Measurements from ENCODE around the gene CABLES1.

CABLES1 gene

DNA sequence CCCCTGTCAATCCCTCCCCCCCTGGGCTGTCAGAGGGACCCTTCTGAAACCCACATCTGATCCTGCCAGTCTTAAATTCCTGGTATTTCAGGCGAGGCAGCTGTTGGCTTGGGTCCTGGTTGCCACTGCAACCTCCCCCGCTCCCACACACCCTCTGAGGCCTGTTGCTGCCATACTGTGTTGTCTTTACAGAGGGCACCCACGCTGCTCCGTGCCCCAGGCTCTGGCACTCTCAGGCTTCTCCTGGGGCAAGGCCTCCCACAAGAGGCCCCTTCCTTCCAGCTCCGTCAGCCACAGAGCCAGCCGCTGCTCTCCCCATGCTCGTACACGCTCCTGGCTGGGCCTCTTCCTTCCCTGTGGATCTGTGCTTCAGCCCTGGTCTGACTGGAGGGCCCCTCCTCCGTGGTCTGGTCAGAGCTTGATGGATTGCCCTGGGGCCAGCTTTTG is 8.6 kb downstream of the CABLES1 start:
- DNase-seq (ENCODE audit: insufficient read length, low spot score) (no peak), FAIRE-seq (no peak)
- TF ChIP-seq, protein P1, sequence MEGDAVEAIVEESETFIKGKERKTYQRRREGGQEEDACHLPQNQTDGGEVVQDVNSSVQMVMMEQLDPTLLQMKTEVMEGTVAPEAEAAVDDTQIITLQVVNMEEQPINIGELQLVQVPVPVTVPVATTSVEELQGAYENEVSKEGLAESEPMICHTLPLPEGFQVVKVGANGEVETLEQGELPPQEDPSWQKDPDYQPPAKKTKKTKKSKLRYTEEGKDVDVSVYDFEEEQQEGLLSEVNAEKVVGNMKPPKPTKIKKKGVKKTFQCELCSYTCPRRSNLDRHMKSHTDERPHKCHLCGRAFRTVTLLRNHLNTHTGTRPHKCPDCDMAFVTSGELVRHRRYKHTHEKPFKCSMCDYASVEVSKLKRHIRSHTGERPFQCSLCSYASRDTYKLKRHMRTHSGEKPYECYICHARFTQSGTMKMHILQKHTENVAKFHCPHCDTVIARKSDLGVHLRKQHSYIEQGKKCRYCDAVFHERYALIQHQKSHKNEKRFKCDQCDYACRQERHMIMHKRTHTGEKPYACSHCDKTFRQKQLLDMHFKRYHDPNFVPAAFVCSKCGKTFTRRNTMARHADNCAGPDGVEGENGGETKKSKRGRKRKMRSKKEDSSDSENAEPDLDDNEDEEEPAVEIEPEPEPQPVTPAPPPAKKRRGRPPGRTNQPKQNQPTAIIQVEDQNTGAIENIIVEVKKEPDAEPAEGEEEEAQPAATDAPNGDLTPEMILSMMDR (IDR thresholded peaks at IDR 0.05; ENCODE audit: insufficient read depth, missing control alignments), result no peak

DNA sequence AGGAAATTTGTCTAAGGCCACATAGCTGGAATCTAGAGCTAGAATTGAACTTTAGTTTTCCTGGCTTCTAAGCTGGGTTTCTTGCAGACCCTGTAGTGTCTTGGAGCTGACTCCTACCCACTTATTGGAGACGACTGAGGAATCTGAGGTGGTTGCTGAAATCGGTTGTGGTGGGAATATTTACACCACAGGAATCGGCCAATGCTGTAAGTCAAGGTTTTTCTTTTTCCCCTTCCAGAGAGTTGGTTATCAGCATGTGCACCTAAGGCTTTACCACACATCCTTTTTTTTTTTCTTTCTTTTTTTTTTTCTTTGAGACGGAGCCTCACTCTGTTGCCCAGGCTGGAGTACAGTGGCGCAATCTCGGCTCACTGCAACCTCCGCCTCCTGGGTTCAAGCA is 9.4 kb downstream of the CABLES1 start:
- DNase-seq (ENCODE audit: insufficient read length, low spot score) (no peak), FAIRE-seq (no peak)
- TF ChIP-seq, protein P1 (IDR thresholded peaks at IDR 0.05; ENCODE audit: insufficient read depth, missing control alignments), result no peak

DNA sequence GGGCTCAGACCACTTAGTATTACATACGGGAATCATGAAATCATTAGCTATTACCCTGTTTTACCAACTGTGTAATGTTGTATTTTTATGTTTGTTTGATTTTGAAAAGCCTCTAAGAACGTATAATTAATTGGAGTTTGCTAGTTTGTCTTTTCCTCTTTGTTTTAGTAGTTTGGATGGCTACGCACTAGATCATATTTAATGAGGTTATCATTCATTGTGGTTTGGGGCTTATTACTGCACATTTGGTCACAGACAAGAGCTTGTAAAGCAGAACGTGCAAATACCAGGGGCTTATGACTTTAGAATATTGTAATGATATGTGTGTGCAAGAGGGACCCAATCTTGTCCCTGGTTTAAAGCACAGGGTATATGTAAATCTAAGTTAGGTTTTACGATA is 10.3 kb downstream of the CABLES1 start:
- no peak for FAIRE-seq
- no peak for DNase-seq (ENCODE audit: insufficient read length, low spot score)
- TF ChIP-seq, protein P1 (IDR thresholded peaks at IDR 0.05; ENCODE audit: insufficient read depth, missing control alignments), result no peak

DNA sequence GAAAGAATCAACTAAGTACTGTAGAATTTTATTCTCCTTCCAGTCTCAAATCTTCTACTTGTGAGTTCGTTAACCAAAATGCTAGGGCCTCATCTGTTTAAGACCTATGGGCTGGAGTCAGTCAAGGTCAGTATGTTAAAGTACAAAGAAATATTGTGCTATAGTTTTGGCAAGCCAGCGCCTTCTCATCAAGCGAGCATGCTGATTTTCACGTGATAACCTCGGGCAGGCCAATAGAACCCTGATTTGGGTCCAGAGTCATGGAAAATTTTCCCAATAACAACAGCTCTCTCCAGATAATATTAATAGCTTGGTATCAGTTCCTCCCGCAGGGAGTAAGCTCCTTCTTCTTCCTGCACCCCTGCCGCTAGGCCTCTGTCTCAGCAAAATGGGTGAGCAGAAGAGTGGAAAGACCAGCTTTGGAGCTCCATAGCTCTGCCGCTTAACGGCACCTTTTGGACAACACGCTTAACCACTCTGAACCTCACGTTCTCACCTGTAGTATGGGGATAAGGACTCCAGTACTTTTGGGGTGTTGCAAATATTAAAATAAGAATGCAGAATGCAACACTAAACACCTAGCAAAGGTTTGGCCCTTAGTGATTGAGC is 11.7 kb downstream of the CABLES1 start:
- FAIRE-seq, result no peak
- TF ChIP-seq, protein P1 (IDR thresholded peaks at IDR 0.05; ENCODE audit: insufficient read depth, missing control alignments), result no peak
- no peak for DNase-seq (ENCODE audit: insufficient read length, low spot score)

DNA sequence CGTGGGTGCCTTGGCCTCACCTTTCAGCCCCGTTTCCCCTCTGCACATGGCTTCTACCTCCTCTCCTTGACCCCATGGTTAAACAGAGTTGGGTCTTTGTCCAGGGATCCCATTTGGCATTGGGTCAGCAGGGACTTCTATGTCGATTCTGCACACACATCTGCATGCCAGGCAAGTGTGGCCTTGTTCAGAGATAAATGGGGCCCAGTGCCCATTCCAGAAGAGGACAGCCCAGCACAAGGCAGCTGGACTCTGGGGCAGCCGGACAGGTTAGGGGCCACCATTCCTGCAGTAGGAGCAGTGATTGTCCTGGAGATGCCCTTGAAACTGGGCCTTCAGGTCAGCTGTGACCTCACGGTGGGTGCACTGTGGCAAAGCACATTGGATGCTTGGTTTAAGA is 13.1 kb downstream of the CABLES1 start:
- FAIRE-seq, result no peak
- DNase-seq (ENCODE audit: insufficient read length, low spot score), result no peak
- TF ChIP-seq, protein P1 (IDR thresholded peaks at IDR 0.05; ENCODE audit: insufficient read depth, missing control alignments), result no peak

DNA sequence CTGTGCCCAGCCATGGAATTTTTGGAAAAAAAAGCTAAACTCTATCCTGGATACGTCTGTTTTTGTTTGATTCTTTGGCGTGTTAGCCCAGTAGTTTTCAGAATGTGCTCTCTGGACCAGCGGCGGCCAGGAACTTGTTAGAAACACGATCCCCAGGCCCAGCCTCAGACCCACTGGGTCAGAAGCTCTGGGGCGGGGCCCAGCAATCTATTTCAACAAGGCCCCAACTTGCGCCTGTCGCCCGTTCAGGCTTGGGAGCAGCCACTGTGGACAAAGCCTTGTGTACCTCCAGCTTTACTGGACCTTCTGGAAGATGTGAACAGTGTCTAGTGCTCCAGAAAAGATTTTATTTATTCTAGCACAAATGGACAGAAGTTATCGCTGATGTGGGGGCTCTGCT is 14.3 kb downstream of the CABLES1 start:
- FAIRE-seq (no peak), DNase-seq (ENCODE audit: insufficient read length, low spot score) (no peak)
- TF ChIP-seq, protein P1 (IDR thresholded peaks at IDR 0.05; ENCODE audit: insufficient read depth, missing control alignments), result no peak

DNA sequence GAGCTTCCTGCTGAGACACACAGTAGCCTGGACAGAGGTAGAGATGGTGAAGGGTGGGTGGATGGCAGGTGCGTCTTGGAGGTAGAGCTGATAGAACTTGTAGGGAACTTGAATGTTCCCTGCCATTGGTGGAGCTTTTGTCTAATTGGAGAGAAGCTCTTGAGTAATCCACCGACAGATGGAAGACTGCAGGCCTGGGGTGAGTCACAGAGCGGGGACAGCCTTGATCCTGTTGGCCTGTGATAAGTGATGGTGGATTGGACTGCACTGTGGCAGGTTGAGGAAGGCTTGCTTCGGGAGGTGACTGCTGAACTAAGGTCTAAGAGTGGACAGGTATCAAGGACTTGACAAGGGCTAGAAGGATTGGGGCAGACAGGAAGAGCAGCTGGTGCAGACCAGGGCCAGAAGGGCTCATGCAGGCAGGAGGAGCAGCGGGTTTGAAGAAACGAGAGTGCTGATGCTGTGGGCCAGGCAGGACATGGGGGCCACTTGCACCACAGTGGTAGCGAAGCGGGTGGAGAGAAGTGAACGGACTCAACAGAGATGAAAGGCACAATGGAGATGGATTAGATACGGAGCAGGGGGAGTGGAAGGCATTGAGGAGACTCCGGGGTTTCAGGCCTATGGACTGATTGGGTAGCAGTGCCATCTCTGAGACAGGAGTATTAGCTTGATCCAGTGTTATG is 16.3 kb downstream of the CABLES1 start:
- FAIRE-seq (no peak), DNase-seq (ENCODE audit: insufficient read length, low spot score) (no peak)
- TF ChIP-seq, protein P1 (IDR thresholded peaks at IDR 0.05; ENCODE audit: insufficient read depth, missing control alignments), result no peak
